HepG2 (cell line): Measurements from ENCODE around the gene M1AP. TPM values are rescaled to one million over a fixed set of nuclear protein-coding genes. Genes with fewer than 3 reads are reported as not detected.

Experiments
- FOXK1 ChIP-seq: sonication (generic); formaldehyde crosslinking; IDR thresholded peaks from 2 replicates; pipeline ENCODE4 v1.4.0; 2020; ENCODE audit warnings: low read depth, missing genetic modification reagents, borderline replicate concordance
- MAFK ChIP-seq, 2 experiments: IDR thresholded peaks in 1 of 2; conservative IDR thresholded peaks in 1 of 2; 2 replicates each; pipeline ENCODE4 v1.6.1; 2011; ENCODE audit warnings: improper control_type of control experiment in 2 of 2, low read length in 2 of 2
- MZF1 ChIP-seq: sonication (generic); formaldehyde crosslinking; IDR thresholded peaks from 2 replicates; pipeline ENCODE4 v1.8.1; 2023; ENCODE audit warnings: mild to moderate bottlenecking, missing genetic modification reagents, borderline replicate concordance
- PAF1 ChIP-seq: IDR thresholded peaks from 2 replicates; pipeline ENCODE4 v1.6.1; 2016; ENCODE audit warnings: missing genetic modification reagents, missing compliant biosample characterization
- RAD51 ChIP-seq: fragments of 450-650 bp; IDR thresholded peaks from 2 replicates; pipeline ENCODE4 v1.6.1; 2016; ENCODE audit warnings: borderline replicate concordance
- RFX5 ChIP-seq: IDR thresholded peaks from 2 replicates; pipeline ENCODE4 v1.6.1; 2011; ENCODE audit warnings: low read depth, low read length, improper control_type of control experiment
- SALL1 ChIP-seq: sonication (generic); formaldehyde crosslinking; IDR thresholded peaks from 2 replicates; pipeline ENCODE4 v1.8.0; 2022; ENCODE audit warnings: mild to moderate bottlenecking, missing genetic modification reagents
- TBL1XR1 ChIP-seq: fragments of 150-350 bp; IDR thresholded peaks from 2 replicates; pipeline ENCODE4 v1.6.1; 2014; ENCODE audit warnings: borderline replicate concordance, low read length; ENCODE audit not compliant: partially characterized antibody
- U2AF1 ChIP-seq: fragments of 200-400 bp; formaldehyde crosslinking; optimal IDR thresholded peaks from 2 replicates; pipeline ENCODE3; 2017; ENCODE audit warnings: mild to moderate bottlenecking, low read depth, low read length
- ZFAT ChIP-seq: sonication (generic); formaldehyde crosslinking; conservative IDR thresholded peaks from 2 replicates; pipeline ENCODE4 v1.8.1; 2023; ENCODE audit warnings: missing genetic modification reagents, inconsistent platforms
- ZMAT3 ChIP-seq: sonication (generic); formaldehyde crosslinking; conservative IDR thresholded peaks from 2 replicates; pipeline ENCODE4 v1.7.0; 2021; ENCODE audit warnings: missing genetic modification reagents
- ZNF383 ChIP-seq: sonication (generic); formaldehyde crosslinking; IDR thresholded peaks from 2 replicates; pipeline ENCODE4 v1.4.0; 2020; ENCODE audit warnings: missing genetic modification reagents, mild to moderate bottlenecking, borderline replicate concordance
- ZNF543 ChIP-seq: sonication (generic); formaldehyde crosslinking; IDR thresholded peaks from 2 replicates; pipeline ENCODE4 v1.4.0; 2020; ENCODE audit warnings: mild to moderate bottlenecking, missing genetic modification reagents
- ZNF563 ChIP-seq: sonication (generic); formaldehyde crosslinking; IDR thresholded peaks from 2 replicates; pipeline ENCODE4 v1.8.0; 2022; ENCODE audit warnings: mild to moderate bottlenecking, moderate library complexity, missing genetic modification reagents
- ZNF614 ChIP-seq: IDR thresholded peaks from 2 replicates; pipeline ENCODE4 v1.6.1; 2018; ENCODE audit warnings: missing biosample characterization, missing genetic modification reagents, inconsistent platforms, borderline replicate concordance
- ZNF816 ChIP-seq: sonication (generic); formaldehyde crosslinking; IDR thresholded peaks from 2 replicates; pipeline ENCODE4 v1.8.0; 2022; ENCODE audit warnings: missing genetic modification reagents, mild to moderate bottlenecking, borderline replicate concordance
- ZSCAN12 ChIP-seq: sonication (generic); formaldehyde crosslinking; IDR thresholded peaks from 2 replicates; pipeline ENCODE4 v1.9.0; 2021; ENCODE audit warnings: mild to moderate bottlenecking, missing genetic modification reagents
- ZZZ3 ChIP-seq: sonication (generic); formaldehyde crosslinking; IDR thresholded peaks from 2 replicates; pipeline ENCODE4 v1.4.0; 2020; ENCODE audit warnings: missing genetic modification reagents, mild to moderate bottlenecking, borderline replicate concordance
- polyA plus RNA-seq, 8 experiments: library from polyadenylated mRNA; depleted of rRNA in 3 of 8; stranded (reverse) in 7 of 8; unstranded in 1 of 8; fragments of >200 nt; fragmentation: Illumina TruSeq in 4 of 8; extraction: Trizol in 4 of 8; gene quantifications; 2 replicates each; pipeline versions ENCODE4 v1.2.1 to v1.2.3, GENCODE V29; 2011 to 2016; ENCODE audit warnings: low read depth in 4 of 8, missing spikeins in 1 of 8, mixed read lengths in 1 of 8; ENCODE audit not compliant: insufficient read depth in 1 of 8
- total RNA-seq, 5 experiments: library from RNA; depleted of rRNA; stranded (reverse); fragments of >200 nt; fragmentation: Illumina TruSeq; extraction: Trizol; gene quantifications; 2 replicates each; pipeline ENCODE4 v1.2.3, GENCODE V29; 2016; ENCODE audit warnings: low read depth in 1 of 5
- TF ChIP-seq, protein P1 (sequence below): sonication (generic); formaldehyde crosslinking; conservative IDR thresholded peaks from 2 replicates; pipeline ENCODE4 v1.4.0; 2020; ENCODE audit warnings: missing genetic modification reagents
- TF ChIP-seq, protein P2 (sequence below): sonication (generic); formaldehyde crosslinking; IDR thresholded peaks from 2 replicates; pipeline ENCODE4 v1.8.1; 2023; ENCODE audit warnings: mild to moderate bottlenecking, inconsistent platforms, moderate library complexity, missing genetic modification reagents, borderline replicate concordance
- TF ChIP-seq, protein P3 (sequence below): sonication (generic); formaldehyde crosslinking; IDR thresholded peaks from 2 replicates; pipeline ENCODE4 v1.8.0; 2022; ENCODE audit warnings: missing genetic modification reagents, mild to moderate bottlenecking, moderate library complexity, borderline replicate concordance

M1AP gene
- total and polyA plus RNA-seq, 2 of the 13 experiments (the other 11 are each of a cell fraction or from before 2014, with no cell fraction given): not detected

DNA sequence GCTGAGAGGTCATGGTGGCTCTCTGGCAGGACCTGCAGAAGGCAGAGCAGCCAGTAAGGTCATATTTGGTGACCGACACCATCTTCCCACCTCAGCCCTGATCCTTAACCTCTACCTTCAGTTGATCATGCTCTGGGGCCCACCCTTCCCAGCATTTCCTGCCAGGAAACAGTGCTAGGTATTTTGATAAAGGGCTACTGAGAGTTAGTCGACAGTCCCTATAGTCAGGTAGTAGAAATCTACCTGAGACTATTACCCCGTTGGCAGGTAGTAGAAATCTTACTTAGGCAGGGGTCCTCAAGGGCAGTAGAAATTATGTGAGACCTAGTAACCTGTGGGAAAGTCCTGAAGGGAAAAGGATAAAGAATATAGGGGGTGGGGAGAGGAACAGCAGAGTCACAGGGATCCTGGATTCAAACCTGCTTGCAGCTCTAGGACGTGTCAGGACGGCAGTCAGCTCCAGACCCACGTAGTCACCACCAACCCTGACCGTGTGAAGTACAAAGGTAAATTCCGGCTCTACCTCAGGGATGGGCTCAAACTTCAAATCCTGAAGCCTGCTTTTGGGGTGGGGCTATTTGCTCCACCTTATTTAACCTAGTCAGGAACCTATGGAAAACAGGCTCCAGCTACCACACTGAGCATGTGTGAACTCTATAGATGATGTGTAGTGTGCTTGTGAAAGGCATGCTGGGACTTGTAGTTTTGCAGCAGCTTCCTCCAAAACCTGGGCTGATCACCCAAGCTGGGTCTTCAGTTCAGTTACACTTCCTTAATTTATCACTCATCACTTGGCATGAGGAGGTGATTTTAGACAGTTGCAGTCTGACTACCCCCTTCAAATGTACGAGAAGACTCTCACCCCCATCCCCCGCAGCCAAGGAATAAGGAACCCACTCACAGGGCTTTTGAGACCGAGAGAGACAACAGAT is 122.1 kb downstream of the M1AP start, which contains the start of gene DQX1 (continued):
- TF ChIP-seq, protein P1, sequence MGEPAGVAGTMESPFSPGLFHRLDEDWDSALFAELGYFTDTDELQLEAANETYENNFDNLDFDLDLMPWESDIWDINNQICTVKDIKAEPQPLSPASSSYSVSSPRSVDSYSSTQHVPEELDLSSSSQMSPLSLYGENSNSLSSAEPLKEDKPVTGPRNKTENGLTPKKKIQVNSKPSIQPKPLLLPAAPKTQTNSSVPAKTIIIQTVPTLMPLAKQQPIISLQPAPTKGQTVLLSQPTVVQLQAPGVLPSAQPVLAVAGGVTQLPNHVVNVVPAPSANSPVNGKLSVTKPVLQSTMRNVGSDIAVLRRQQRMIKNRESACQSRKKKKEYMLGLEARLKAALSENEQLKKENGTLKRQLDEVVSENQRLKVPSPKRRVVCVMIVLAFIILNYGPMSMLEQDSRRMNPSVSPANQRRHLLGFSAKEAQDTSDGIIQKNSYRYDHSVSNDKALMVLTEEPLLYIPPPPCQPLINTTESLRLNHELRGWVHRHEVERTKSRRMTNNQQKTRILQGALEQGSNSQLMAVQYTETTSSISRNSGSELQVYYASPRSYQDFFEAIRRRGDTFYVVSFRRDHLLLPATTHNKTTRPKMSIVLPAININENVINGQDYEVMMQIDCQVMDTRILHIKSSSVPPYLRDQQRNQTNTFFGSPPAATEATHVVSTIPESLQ (CRISPR knock-in tag): no peak
- TF ChIP-seq MAFK (conservative IDR thresholded peaks at IDR 0.05 in 1 of 2, IDR thresholded peaks at IDR 0.05 in 1 of 2; ENCODE audit: low read length in 2 of 2) (0 out of 4 replicates have a peak, but pooled peaks of 1 of the 2 experiments have one; percentile 0), SALL1 (CRISPR knock-in tag) (peak; percentile 85), FOXK1 (CRISPR knock-in tag) (peak; percentile 72; the same call in 1 of the 2 replicates), ZNF816 (CRISPR knock-in tag) (no peak), ZFAT (CRISPR knock-in tag) (no peak), MZF1 (no peak), ZSCAN12 (CRISPR knock-in tag) (no peak), ZNF563 (CRISPR knock-in tag) (no peak), ZZZ3 (CRISPR knock-in tag) (no peak), ZNF543 (no peak), PAF1 (CRISPR knock-in tag) (0 out of 2 replicates have a peak, but pooled peaks have one; percentile 73), ZMAT3 (CRISPR knock-in tag) (peak; percentile 76; the same call in 1 of the 2 replicates), RAD51 (no peak), ZNF383 (CRISPR knock-in tag) (no peak; the same call in 1 of the 2 replicates), U2AF1 (no peak), TBL1XR1 (peak; percentile 74), RFX5 (0 out of 2 replicates have a peak, but pooled peaks have one; percentile 16), ZNF614 (CRISPR knock-in tag) (peak; percentile 83; the same call in 1 of the 2 replicates)
- TF ChIP-seq, protein P2, sequence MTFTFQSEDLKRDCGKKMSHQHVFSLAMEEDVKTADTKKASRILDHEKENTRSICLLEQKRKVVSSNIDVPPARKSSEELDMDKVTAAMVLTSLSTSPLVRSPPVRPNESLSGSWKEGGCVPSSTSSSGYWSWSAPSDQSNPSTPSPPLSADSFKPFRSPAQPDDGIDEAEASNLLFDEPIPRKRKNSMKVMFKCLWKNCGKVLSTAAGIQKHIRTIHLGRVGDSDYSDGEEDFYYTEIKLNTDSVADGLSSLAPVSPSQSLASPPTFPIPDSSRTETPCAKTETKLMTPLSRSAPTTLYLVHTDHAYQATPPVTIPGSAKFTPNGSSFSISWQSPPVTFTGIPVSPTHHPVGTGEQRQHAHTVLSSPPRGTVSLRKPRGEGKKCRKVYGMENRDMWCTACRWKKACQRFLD (CRISPR knock-in tag): no peak
- TF ChIP-seq, protein P3, sequence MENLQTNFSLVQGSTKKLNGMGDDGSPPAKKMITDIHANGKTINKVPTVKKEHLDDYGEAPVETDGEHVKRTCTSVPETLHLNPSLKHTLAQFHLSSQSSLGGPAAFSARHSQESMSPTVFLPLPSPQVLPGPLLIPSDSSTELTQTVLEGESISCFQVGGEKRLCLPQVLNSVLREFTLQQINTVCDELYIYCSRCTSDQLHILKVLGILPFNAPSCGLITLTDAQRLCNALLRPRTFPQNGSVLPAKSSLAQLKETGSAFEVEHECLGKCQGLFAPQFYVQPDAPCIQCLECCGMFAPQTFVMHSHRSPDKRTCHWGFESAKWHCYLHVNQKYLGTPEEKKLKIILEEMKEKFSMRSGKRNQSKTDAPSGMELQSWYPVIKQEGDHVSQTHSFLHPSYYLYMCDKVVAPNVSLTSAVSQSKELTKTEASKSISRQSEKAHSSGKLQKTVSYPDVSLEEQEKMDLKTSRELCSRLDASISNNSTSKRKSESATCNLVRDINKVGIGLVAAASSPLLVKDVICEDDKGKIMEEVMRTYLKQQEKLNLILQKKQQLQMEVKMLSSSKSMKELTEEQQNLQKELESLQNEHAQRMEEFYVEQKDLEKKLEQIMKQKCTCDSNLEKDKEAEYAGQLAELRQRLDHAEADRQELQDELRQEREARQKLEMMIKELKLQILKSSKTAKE (CRISPR knock-in tag): no peak
